PC-9 (cell line): ENCODE data around the gene FOXN1. TPM values are rescaled to one million over a fixed set of nuclear protein-coding genes. Genes with fewer than 3 reads are reported as not detected.

Experiments used
- BruUV-seq: library from RNA; stranded (reverse); fragments of 400-500 nt; replicated peaks from 2 replicates; lab custom pipeline; 2021; lab: Mats Ljungman, UMichigan
- CTCF ChIA-PET: fragments of 300-600 bp; sonication (Branson Sonifier 250); formaldehyde crosslinking; loops from one replicate; lab custom pipeline; 2022; ENCODE audit warnings: antibody characterized with exemption; lab: Charles Lee
- POLR2A ChIA-PET: fragments of 300-600 bp; sonication (Branson Sonifier 250); formaldehyde crosslinking; loops from one replicate; lab custom pipeline; 2022; ENCODE audit warnings: antibody characterized with exemption; ENCODE audit not compliant: unreplicated experiment; lab: Charles Lee
- DNase-seq, 2 experiments: peaks; one replicate each; pipeline versions ENCODE4 v3.0.0 to v3.0.0-alpha.2; 2015 to 2022; ENCODE audit warnings: mixed read lengths in 1 of 2
- H2AFZ ChIP-seq: fragments of 200-600 bp; sonication (generic); 2 replicates; pipeline ENCODE4 v1.8.1; 2017; ENCODE audit warnings: antibody characterized with exemption
- H3F3A ChIP-seq: fragments of 200-600 bp; sonication (generic); 2 replicates; pipeline ENCODE4 v1.8.1; 2017; ENCODE audit warnings: antibody characterized with exemption, mild to moderate bottlenecking, low read depth; ENCODE audit not compliant: insufficient read depth
- H3K27ac ChIP-seq: fragments of 200-600 bp; sonication (generic); 2 replicates; pipeline ENCODE4 v1.6.1; 2016; ENCODE audit warnings: mixed run types
- H3K27me3 ChIP-seq: fragments of 200-600 bp; sonication (generic); 2 replicates; pipeline ENCODE4 v1.6.1; 2016; ENCODE audit warnings: low read depth, mixed run types; ENCODE audit not compliant: insufficient read depth
- H3K36me3 ChIP-seq: fragments of 200-600 bp; sonication (generic); 2 replicates; pipeline ENCODE4 v1.6.1; 2016; ENCODE audit warnings: low read depth, mixed run types
- H3K4me1 ChIP-seq: fragments of 200-600 bp; sonication (generic); replicated peaks from 2 replicates; pipeline ENCODE4 v1.6.1; 2016; ENCODE audit warnings: mixed run types; ENCODE audit not compliant: insufficient read depth
- H3K4me2 ChIP-seq: fragments of 200-600 bp; sonication (generic); 2 replicates; pipeline ENCODE4 v1.6.1; 2017; ENCODE audit warnings: mixed run types
- H3K4me3 ChIP-seq: fragments of 200-600 bp; sonication (generic); 2 replicates; pipeline ENCODE4 v1.6.1; 2016; ENCODE audit warnings: mixed run types
- H3K79me2 ChIP-seq: fragments of 200-600 bp; sonication (generic); 2 replicates; pipeline ENCODE4 v1.6.1; 2017; ENCODE audit warnings: low read depth, mixed run types
- H3K9me2 ChIP-seq: fragments of 200-600 bp; sonication (generic); 2 replicates; pipeline ENCODE4 v1.8.1; 2017; ENCODE audit warnings: mild to moderate bottlenecking; ENCODE audit not compliant: insufficient read depth
- H3K9me3 ChIP-seq: fragments of 200-600 bp; sonication (generic); 2 replicates; pipeline ENCODE4 v1.8.1; 2016; ENCODE audit warnings: low read depth; ENCODE audit not compliant: insufficient read depth
- H4K20me1 ChIP-seq: fragments of 200-600 bp; sonication (generic); 2 replicates; pipeline ENCODE4 v1.8.1; 2017; ENCODE audit not compliant: insufficient read depth
- EZH2 ChIP-seq: fragments of 200-600 bp; sonication (generic); IDR thresholded peaks from 2 replicates; pipeline ENCODE4 v1.8.0; 2017; ENCODE audit warnings: antibody characterized with exemption, low read depth
- intact Hi-C: fragments of 100-400 bp; cut with micrococcal nuclease; formaldehyde crosslinking; loops from one replicate; pipeline ENCODE4 v1.10.0; 2022; ENCODE audit not compliant: unreplicated experiment
- total RNA-seq: library from RNA; stranded (reverse); gene quantifications from 2 replicates; pipeline ENCODE4 v1.2.3, GENCODE V29; 2021
- TF ChIP-seq, protein P1 (sequence below): fragments of 200-600 bp; sonication (generic); conservative IDR thresholded peaks from 2 replicates; pipeline ENCODE4 v1.6.1; 2017; ENCODE audit warnings: mixed run types, antibody characterized with exemption, mild to moderate bottlenecking, moderate library complexity

The FOXN1 gene
- total RNA-seq, 1 experiment from 2014 or later: not detected

DNA sequence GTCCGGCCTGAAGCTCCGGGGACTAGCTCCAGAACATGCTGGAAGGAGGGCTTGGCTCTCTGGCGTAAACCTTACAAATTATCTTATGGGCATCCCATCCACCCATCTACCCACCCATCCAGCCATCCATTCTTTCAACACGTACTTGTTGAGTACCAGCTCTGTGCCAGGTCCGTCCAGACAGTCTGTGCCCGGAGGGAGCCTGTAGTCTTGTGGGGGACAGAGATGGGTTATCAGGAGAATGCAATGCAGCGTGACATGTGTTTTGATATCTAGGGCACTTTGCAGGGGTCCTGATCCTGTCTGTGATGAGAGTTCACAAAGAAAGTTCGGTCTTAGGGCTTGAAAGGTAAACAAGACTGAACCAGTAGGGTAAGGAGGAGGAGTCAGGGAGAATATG lies 36.8 kb upstream of the FOXN1 start:
- Histone ChIP-seq H2AFZ (no peak overlapping the region), H3K9me2 (no peaks in the 10 kb centered on the region), H3K4me1 (peaks cover 6% of the 10 kb centered on the region; the same call in 1 of the 2 replicates), H3K79me2 (no peaks in the 10 kb centered on the region), H3K4me2 (no peak overlapping the region), H3K27me3 (no peaks in the 10 kb centered on the region), H4K20me1 (no peaks in the 10 kb centered on the region; the same call in 1 of the 2 replicates), H3K36me3 (no peaks in the 10 kb centered on the region), H3K9me3 (no peaks in the 10 kb centered on the region; the same call in 1 of the 2 replicates), H3F3A (peaks cover 10% of the 10 kb centered on the region; the same call in 1 of the 2 replicates), H3K27ac (no peak overlapping the region), H3K4me3 (no peak overlapping the region)
- BruUV-seq: no TSS peak
- intact Hi-C loops: no loop called here
- CTCF ChIA-PET: no interaction called here
- POLR2A ChIA-PET: no interaction called here
- TF ChIP-seq, protein P1, sequence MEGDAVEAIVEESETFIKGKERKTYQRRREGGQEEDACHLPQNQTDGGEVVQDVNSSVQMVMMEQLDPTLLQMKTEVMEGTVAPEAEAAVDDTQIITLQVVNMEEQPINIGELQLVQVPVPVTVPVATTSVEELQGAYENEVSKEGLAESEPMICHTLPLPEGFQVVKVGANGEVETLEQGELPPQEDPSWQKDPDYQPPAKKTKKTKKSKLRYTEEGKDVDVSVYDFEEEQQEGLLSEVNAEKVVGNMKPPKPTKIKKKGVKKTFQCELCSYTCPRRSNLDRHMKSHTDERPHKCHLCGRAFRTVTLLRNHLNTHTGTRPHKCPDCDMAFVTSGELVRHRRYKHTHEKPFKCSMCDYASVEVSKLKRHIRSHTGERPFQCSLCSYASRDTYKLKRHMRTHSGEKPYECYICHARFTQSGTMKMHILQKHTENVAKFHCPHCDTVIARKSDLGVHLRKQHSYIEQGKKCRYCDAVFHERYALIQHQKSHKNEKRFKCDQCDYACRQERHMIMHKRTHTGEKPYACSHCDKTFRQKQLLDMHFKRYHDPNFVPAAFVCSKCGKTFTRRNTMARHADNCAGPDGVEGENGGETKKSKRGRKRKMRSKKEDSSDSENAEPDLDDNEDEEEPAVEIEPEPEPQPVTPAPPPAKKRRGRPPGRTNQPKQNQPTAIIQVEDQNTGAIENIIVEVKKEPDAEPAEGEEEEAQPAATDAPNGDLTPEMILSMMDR: no peak
- no peak for TF ChIP-seq EZH2
- DNase-seq: no peak

DNA sequence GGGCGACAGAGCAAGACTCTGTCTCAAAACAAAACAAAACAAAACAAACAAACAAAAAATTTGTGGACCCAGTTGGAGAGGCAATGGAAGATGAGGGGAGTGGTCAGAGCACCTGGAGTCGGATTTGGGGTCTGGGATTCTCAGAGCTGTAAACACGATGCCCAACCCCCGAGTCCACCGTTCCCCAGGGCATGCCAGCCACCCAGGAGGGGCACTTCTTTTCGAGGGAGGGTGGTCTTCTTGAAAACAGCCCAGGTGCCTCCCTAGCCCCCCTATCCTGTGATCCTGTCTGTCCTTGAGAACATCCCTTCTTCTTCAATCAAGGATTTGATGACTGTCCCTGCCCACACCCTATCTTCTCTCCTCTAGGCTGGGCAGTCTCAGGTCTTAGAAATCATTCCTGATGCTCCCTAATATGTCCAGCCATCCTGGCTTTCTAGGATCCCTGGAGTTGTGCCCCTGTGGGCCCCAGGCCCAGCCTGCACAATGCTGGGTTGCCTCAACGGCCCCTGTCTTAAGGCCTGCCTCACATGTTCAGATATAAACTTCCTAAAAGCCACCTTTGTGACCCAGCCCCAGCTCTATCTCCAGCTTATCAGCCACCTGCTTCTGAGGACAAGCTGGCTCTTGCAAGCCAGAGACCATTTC lies 35.8 kb upstream of the FOXN1 start:
- no peak for TF ChIP-seq EZH2
- TF ChIP-seq, protein P1: no peak
- H3K4me2 ChIP-seq: no peak overlapping the region
- no peaks in the 10 kb centered on the region for H3K79me2 ChIP-seq
- CTCF ChIA-PET: no interaction called here
- no peaks in the 10 kb centered on the region for H3K27me3 ChIP-seq
- no peak overlapping the region for H3K4me3 ChIP-seq
- no TSS peak for BruUV-seq
- H3K27ac ChIP-seq: no peak overlapping the region
- H3K9me2 ChIP-seq: no peaks in the 10 kb centered on the region
- H3F3A ChIP-seq: peaks cover 10% of the 10 kb centered on the region; the same call in 1 of the 2 replicates
- DNase-seq: no peak
- H3K9me3 ChIP-seq: no peaks in the 10 kb centered on the region; the same call in 1 of the 2 replicates
- no peak overlapping the region for H2AFZ ChIP-seq
- H4K20me1 ChIP-seq: no peaks in the 10 kb centered on the region; the same call in 1 of the 2 replicates
- H3K36me3 ChIP-seq: no peaks in the 10 kb centered on the region
- POLR2A ChIA-PET: interaction anchor here (0.6 kb wide), 1 partner anchor 432 kb away, joined by 4 read pairs; no protein-coding TSS in a partner anchor
- H3K4me1 ChIP-seq: peaks cover 12% of the 10 kb centered on the region
- intact Hi-C loops: no loop called here

GRCh38 chr17:28470914-28471366 lies 35.2 kb upstream of the FOXN1 start:
- Histone ChIP-seq H3K27me3 (no peaks in the 10 kb centered on the region), H4K20me1 (no peaks in the 10 kb centered on the region; the same call in 1 of the 2 replicates), H3K4me3 (no peak overlapping the region), H3K9me3 (no peaks in the 10 kb centered on the region; the same call in 1 of the 2 replicates), H3F3A (peaks cover 10% of the 10 kb centered on the region; the same call in 1 of the 2 replicates), H3K79me2 (no peaks in the 10 kb centered on the region), H3K36me3 (no peaks in the 10 kb centered on the region), H3K4me1 (peaks cover 18% of the 10 kb centered on the region), H2AFZ (no peak overlapping the region), H3K9me2 (no peaks in the 10 kb centered on the region), H3K27ac (no peak overlapping the region), H3K4me2 (no peak overlapping the region)
- BruUV-seq: no TSS peak
- ChIA-PET CTCF (no interaction called here), POLR2A (no interaction called here)
- intact Hi-C loops: no loop called here
- no peak for DNase-seq
- TF ChIP-seq, protein P1: no peak
- no peak for TF ChIP-seq EZH2
